Fibroblast of pulmonary artery (primary cell): ENCODE data around the gene OAS1.

Source experiments
- DNase-seq: peaks from one replicate; pipeline ENCODE4 v3.0.0-alpha.2; 2010; ENCODE audit warnings: low read depth
- H3K4me3 ChIP-seq: replicated peaks from 2 replicates; pipeline ENCODE4 v1.5.1; 2011; ENCODE audit warnings: low read depth, mild to moderate bottlenecking, control low read depth, low read length, moderate library complexity
- CTCF ChIP-seq: IDR thresholded peaks from 2 replicates; pipeline ENCODE4 v1.5.1; 2011; ENCODE audit warnings: mild to moderate bottlenecking, control low read depth, low read length, inconsistent platforms; ENCODE audit errors: missing control alignments

OAS1 gene

GRCh38 chr12:112879191-112879705, 27.5 kb upstream of the OAS1 start:
- no peak overlapping the region for H3K4me3 ChIP-seq
- no peak for DNase-seq
- no peak for TF ChIP-seq CTCF

- TF ChIP-seq CTCF = no peak
- DNase-seq = no peak
- H3K4me3 ChIP-seq = no peak overlapping the region
Measured at GRCh38 chr12:112881602-112882001, 25.2 kb upstream of the OAS1 start.

GRCh38 chr12:112885236-112885635, 21.5 kb upstream of the OAS1 start:
- DNase-seq = no peak
- no peak for TF ChIP-seq CTCF

GRCh38 chr12:112887550-112887949, 19.2 kb upstream of the OAS1 start:
- H3K4me3 ChIP-seq = no peak overlapping the region
- DNase-seq = no peak
- no peak for TF ChIP-seq CTCF

More at GRCh38 chr12:112885236-112885635, 21.5 kb upstream of the OAS1 start:
- no peak overlapping the region for H3K4me3 ChIP-seq

- TF ChIP-seq CTCF = no peak
- DNase-seq = peak; percentile 3
- no peak overlapping the region for H3K4me3 ChIP-seq
Measured at GRCh38 chr12:112891093-112892024, 15.4 kb upstream of the OAS1 start.

GRCh38 chr12:112892856-112893255, 13.9 kb upstream of the OAS1 start:
- no peak for TF ChIP-seq CTCF
- no peak overlapping the region for H3K4me3 ChIP-seq
- no peak for DNase-seq
